Fibroblast of mammary gland (primary cell): ENCODE results near the gene SYNRG.

Experiments
- DNase-seq: peaks from one replicate; pipeline ENCODE4 v3.0.0-alpha.2; 2010; ENCODE audit warnings: low read depth
- H3K4me3 ChIP-seq: 2 replicates; pipeline ENCODE4 v1.5.1; 2011; ENCODE audit warnings: low read depth, mild to moderate bottlenecking, low read length, moderate library complexity; ENCODE audit not compliant: control insufficient read depth
- CTCF ChIP-seq: conservative IDR thresholded peaks from 2 replicates; pipeline ENCODE4 v1.5.1; 2011; ENCODE audit warnings: low read depth, low read length, inconsistent platforms; ENCODE audit not compliant: control insufficient read depth, insufficient read depth

The SYNRG gene

GRCh38 chr17:37605081-37605480 lies 4.1 kb downstream of the SYNRG start:
- no peak for DNase-seq
- no peak overlapping the region for H3K4me3 ChIP-seq
- no peak for TF ChIP-seq CTCF

GRCh38 chr17:37604556-37604955 lies 4.7 kb downstream of the SYNRG start:
- TF ChIP-seq CTCF, result no peak
- H3K4me3 ChIP-seq, result no peak overlapping the region
- DNase-seq, result no peak

GRCh38 chr17:37598145-37598544 lies 11.1 kb downstream of the SYNRG start:
- no peak overlapping the region for H3K4me3 ChIP-seq
- no peak for DNase-seq
- TF ChIP-seq CTCF, result no peak

- DNase-seq, result peak; percentile 54
- H3K4me3 ChIP-seq, result no peak overlapping the region
- no peak for TF ChIP-seq CTCF
Measured at GRCh38 chr17:37592291-37592690, 16.9 kb downstream of the SYNRG start.

- DNase-seq, result no peak
- no peak for TF ChIP-seq CTCF
- no peak overlapping the region for H3K4me3 ChIP-seq
Measured at GRCh38 chr17:37585066-37585465, 24.2 kb downstream of the SYNRG start.

- H3K4me3 ChIP-seq, result no peak overlapping the region
- peak; percentile 15 for DNase-seq
- no peak for TF ChIP-seq CTCF
Measured at GRCh38 chr17:37576281-37576680, 32.9 kb downstream of the SYNRG start.

GRCh38 chr17:37574427-37574826 lies 34.8 kb downstream of the SYNRG start:
- TF ChIP-seq CTCF, result no peak

More at GRCh38 chr17:37574427-37574826, 34.8 kb downstream of the SYNRG start:
- no peak overlapping the region for H3K4me3 ChIP-seq
- DNase-seq, result no peak
